Activated T-helper 17 cell treated with anti-CD3 and anti-CD28 coated beads, Interleukin-2, amount 50 U/mL, for 72 hours (primary cell): Measurements from ENCODE around the gene PELI1. TPM values are rescaled to one million over a fixed set of nuclear protein-coding genes. Genes with fewer than 3 reads are reported as not detected.
A peak's percentile ranks its signal among the peaks of the same experiment; 100 is the strongest.

Experiments
- ATAC-seq: fragments of 150-1000 bp; cut with Tn5 transposase; replicated peaks from 2 replicates; pipeline ENCODE4 v1.10.0; 2021; ENCODE audit warnings: mild to moderate bottlenecking, moderate library complexity
- H3K27ac Mint-ChIP-seq: one replicate; pipeline ENCODE4 v1.8.0; 2022; ENCODE audit warnings: mixed read lengths
- H3K27me3 Mint-ChIP-seq: one replicate; pipeline ENCODE4 v1.8.0; 2022; ENCODE audit warnings: mixed read lengths
- H3K36me3 Mint-ChIP-seq: one replicate; pipeline ENCODE4 v1.8.0; 2022; ENCODE audit warnings: low read depth, mild to moderate bottlenecking, mixed read lengths
- H3K4me1 Mint-ChIP-seq: one replicate; pipeline ENCODE4 v1.8.0; 2022; ENCODE audit warnings: mixed read lengths
- H3K4me3 Mint-ChIP-seq: one replicate; pipeline ENCODE4 v1.8.0; 2022; ENCODE audit warnings: mild to moderate bottlenecking, mixed read lengths
- H3K9me3 Mint-ChIP-seq: one replicate; pipeline ENCODE4 v1.8.0; 2022; ENCODE audit warnings: mixed read lengths
- total RNA-seq, 2 donors: library from RNA; stranded (reverse); gene quantifications; one replicate each; pipeline ENCODE4 v1.2.3, GENCODE V29; 2022

The PELI1 gene
- total RNA-seq, 2 donors from 2014 or later = 57.4 to 59.7 TPM

DNA sequence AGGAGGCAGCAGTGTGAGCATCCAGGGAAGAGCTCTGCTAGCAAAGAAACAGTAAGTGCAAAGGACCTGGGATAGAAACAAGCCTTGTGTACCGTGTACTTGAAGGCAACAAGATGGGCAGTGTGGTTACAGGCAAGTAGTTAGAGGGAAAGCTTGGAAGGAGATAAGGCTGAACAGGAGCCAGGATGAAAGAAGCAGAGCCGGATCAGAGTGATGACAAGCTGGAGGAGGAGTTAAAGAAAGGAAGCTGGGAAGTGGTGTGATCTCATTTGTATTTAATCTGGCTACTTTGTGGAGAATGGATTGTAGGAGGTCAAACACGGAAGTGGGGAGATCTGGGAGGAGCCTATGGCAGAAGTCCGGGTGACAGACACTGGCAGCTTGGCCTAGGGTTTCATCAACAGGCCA, 80.3 kb downstream of the PELI1 start:
- H3K27me3 Mint-ChIP-seq = no peaks in the 10 kb centered on the region
- no peaks in the 10 kb centered on the region for H3K9me3 Mint-ChIP-seq
- no peak overlapping the region for H3K4me3 Mint-ChIP-seq
- peak overlapping the region; percentile 7 for H3K27ac Mint-ChIP-seq
- peaks cover 13% of the 10 kb centered on the region for H3K4me1 Mint-ChIP-seq
- no peak for ATAC-seq
- H3K36me3 Mint-ChIP-seq = no peaks in the 10 kb centered on the region

DNA sequence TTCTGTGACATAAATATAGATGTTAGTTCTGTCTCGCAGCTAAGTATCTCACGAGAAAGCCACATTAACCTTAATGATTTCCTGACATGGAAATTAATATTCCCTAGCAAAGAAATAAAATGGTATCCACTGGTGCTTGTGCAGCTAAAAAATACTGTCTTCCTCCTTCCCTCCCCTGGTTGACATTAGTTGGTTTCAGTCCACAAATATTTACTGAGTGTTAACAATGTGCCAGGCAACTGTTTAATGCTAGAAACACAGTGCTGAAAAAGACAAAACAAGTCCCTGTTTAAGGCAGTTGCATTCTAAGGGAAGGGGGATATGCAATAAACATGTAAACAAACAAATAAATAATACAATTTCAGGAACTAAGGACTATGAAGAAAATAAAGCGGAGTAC, 80.8 kb downstream of the PELI1 start:
- Mint-ChIP-seq H3K27ac (peak overlapping the region; percentile 7), H3K4me1 (peaks cover 13% of the 10 kb centered on the region), H3K4me3 (no peak overlapping the region), H3K36me3 (no peaks in the 10 kb centered on the region), H3K9me3 (no peaks in the 10 kb centered on the region), H3K27me3 (no peaks in the 10 kb centered on the region)
- no peak for ATAC-seq

DNA sequence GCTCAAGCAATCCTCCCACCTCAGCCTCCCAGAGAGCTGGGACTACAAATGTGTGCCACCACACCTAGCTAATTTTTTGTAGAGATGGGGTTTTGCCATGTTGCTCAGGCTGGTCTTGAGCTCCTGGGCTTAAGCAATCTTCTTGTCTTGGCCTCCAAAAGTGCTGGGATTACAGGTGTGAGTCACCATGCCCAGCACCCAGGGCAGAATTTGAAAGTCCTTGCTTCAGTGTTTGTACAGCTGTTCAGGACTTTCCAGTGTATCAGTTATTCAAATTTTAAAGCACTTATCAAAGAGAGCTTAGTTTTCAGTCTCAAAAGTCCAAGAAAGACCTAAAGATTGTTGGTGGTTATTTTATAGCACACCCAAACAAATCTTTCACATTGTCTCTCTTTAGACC, 81.4 kb downstream of the PELI1 start:
- no peak for ATAC-seq
- H3K36me3 Mint-ChIP-seq = no peaks in the 10 kb centered on the region
- peaks cover 13% of the 10 kb centered on the region for H3K4me1 Mint-ChIP-seq
- H3K4me3 Mint-ChIP-seq = no peak overlapping the region
- H3K9me3 Mint-ChIP-seq = no peaks in the 10 kb centered on the region
- no peak overlapping the region for H3K27ac Mint-ChIP-seq
- no peaks in the 10 kb centered on the region for H3K27me3 Mint-ChIP-seq

DNA sequence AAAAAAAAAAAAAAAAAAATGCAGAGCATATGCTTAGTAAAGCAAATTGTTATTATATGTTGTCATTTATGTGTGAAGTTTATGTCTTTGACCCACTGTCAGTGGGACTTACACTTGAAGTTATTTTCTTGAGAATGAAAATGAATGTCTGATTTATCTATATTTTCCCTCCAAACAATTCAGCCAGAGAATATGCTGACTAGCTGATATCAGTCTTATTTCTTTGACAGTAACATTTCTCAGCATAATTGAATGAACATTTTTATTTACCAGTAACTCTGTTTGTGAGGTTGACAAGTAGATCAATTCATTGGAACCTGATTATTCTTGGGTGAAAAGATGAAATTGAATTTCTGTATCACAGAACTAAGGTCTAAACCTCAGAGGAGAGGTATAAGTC, 85.0 kb downstream of the PELI1 start:
- H3K4me1 Mint-ChIP-seq = peaks cover 6% of the 10 kb centered on the region
- no peaks in the 10 kb centered on the region for H3K27me3 Mint-ChIP-seq
- no peaks in the 10 kb centered on the region for H3K36me3 Mint-ChIP-seq

DNA sequence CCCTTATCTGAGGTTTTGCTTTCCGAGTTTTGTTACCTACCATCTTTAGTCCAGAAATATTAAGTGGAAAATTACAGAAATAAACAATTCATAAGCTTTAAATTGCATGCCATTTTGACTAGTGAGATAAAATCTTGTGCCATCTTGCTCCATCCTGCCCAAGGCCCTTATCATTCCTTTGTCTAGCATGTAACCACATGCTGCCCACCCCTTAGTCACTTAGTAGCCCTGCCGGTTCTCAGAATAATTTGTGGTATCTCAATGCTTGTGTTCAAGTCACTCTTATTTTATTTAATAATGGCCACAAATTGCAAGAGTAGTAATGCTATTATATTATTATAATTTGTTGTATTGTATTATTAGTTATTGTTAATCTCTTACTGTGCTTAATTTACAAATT, 88.2 kb downstream of the PELI1 start:
- no peaks in the 10 kb centered on the region for H3K36me3 Mint-ChIP-seq
- no peak overlapping the region for H3K27ac Mint-ChIP-seq
- no peaks in the 10 kb centered on the region for H3K4me1 Mint-ChIP-seq
- H3K9me3 Mint-ChIP-seq = no peaks in the 10 kb centered on the region
- no peak overlapping the region for H3K4me3 Mint-ChIP-seq
- H3K27me3 Mint-ChIP-seq = no peaks in the 10 kb centered on the region
- no peak for ATAC-seq

More for the DNA sequence above, 85.0 kb downstream of the PELI1 start:
- no peak for ATAC-seq
- Mint-ChIP-seq H3K4me3 (no peak overlapping the region), H3K9me3 (no peaks in the 10 kb centered on the region), H3K27ac (no peak overlapping the region)

DNA sequence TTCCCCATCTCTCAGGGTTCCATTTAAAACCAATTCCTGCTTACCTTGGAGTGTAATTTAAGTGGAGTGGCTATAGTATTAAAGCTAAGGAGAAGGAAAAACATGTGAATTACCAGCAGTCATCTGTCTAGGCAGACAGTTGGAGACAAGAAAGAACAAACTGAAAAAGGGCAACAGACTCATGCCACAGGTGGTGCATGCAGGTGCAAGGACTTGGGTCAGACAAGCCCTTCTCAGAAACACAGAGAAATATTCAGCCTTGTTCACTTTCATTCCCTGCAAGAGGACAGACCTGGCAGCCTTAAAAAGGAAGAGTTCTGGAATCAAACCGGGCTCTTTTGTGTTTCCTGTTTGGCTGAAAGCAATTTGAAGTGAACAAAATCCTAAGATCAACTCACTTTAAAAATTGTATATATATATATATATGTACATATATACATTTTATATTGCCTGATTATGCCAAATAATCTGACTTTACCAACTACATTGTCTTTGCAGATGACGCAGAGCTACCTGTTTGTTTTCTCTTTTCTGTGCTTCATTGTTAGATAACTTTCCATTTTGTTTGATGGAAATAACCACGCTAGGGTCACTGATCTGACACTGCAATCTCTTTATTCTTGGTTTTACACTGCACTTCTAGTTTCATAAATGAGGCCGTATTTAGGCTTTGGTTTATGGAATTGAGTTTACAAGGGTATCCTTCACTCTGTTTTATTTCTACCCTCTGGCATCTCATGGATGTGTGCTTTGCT, 89.9 kb downstream of the PELI1 start:
- H3K4me3 Mint-ChIP-seq = no peak overlapping the region
- H3K27ac Mint-ChIP-seq = no peak overlapping the region
- no peak for ATAC-seq

DNA sequence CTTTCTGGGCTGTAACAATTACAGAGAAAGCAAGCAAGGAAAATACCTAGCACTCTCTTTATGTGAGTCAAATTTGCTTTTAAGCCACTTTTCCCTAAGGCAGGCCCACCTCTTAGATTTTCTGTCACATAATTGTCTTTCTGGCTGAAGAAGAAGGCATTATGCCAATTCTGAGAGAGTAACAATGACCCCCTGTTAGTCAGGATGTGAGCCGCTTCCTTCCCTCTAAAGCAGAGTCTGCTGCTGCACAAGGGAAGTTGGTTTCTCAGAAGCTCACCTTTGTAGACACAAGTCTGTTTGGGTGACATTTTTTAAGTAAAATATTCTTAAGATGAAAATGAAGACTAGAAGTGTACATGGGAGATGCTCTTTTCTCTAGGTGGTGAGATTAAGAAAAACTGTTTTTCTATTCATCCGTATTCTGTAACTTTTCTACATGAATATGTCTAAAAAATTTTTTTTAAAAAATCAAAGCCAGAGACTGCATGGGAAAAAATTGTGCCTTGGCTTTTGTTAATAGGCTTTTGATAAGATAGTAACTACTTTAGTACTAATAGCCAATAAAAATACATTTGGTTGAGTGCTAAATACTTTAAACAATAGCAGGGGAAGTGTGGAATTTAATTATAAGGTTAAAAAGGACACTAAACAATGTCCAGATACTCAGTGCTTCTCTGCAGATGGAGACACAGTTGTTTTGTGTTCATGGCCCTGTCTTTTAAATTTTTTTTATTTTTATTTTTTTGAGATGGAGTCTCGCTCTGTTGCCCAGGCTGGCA, 91.6 kb downstream of the PELI1 start:
- H3K4me1 Mint-ChIP-seq = peaks cover 7% of the 10 kb centered on the region
- H3K27ac Mint-ChIP-seq = no peak overlapping the region
- no peaks in the 10 kb centered on the region for H3K27me3 Mint-ChIP-seq
- no peaks in the 10 kb centered on the region for H3K36me3 Mint-ChIP-seq
- no peaks in the 10 kb centered on the region for H3K9me3 Mint-ChIP-seq
- no peak overlapping the region for H3K4me3 Mint-ChIP-seq
- no peak for ATAC-seq

More for the DNA sequence above, 89.9 kb downstream of the PELI1 start:
- H3K27me3 Mint-ChIP-seq = no peaks in the 10 kb centered on the region
- H3K9me3 Mint-ChIP-seq = no peaks in the 10 kb centered on the region
- H3K36me3 Mint-ChIP-seq = no peaks in the 10 kb centered on the region
- peaks cover 7% of the 10 kb centered on the region for H3K4me1 Mint-ChIP-seq

DNA sequence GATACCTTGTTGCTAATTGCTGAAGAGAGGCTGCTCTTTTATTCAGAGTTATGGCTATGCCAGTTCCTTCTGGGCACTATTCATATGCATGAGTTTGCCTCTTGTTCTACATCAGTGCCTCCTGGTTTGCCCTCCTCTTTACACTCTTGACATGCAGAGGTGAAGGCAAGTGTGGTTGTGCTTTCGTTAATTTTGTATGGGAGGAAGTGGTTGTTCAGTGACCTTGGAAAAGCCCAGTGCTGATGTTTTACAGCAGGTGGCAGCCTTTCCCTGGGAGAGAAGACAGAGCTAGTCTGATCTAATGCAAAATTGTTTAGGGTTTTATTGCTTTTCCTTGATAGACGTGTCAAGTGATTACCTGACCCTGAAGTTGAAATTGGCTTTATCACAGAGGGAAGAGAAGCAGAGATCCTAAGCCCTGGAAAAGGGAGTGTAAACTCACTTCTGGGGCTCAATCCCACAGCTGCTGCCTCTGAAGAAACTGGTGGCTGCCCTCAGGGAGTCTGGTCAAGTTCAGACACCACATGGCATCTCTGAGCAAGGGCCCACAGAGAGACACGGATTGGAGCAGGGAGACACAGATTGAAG, 94.5 kb downstream of the PELI1 start:
- peak overlapping the region; percentile 69 for H3K27ac Mint-ChIP-seq
- peak; percentile 96 for ATAC-seq
- no peaks in the 10 kb centered on the region for H3K36me3 Mint-ChIP-seq
- no peaks in the 10 kb centered on the region for H3K27me3 Mint-ChIP-seq
- H3K9me3 Mint-ChIP-seq = no peaks in the 10 kb centered on the region
- H3K4me1 Mint-ChIP-seq = peaks cover 7% of the 10 kb centered on the region
- no peak overlapping the region for H3K4me3 Mint-ChIP-seq

DNA sequence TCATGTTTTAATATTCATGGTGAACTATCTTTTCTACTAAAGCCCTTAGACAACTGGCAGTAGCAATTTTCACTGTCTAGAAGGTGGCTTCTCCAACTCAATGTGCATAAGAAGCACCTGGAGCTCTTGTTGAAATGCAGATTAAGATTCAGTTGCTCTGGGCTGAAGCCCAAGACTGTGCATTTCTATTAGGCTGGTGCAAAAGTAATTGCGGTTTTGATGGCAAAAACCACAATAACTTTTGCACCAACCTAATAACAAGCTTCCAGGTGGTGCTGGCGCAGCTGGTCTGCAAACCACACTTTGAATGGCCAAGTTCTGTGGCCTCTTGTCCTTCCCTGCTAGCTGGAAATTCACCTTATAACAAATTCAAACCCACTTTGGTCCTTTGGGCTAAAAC, 98.3 kb downstream of the PELI1 start:
- no peaks in the 10 kb centered on the region for H3K27me3 Mint-ChIP-seq
- ATAC-seq = no peak

More for the DNA sequence above, 98.3 kb downstream of the PELI1 start:
- Mint-ChIP-seq H3K27ac (no peak overlapping the region), H3K9me3 (no peaks in the 10 kb centered on the region), H3K4me1 (peaks cover 7% of the 10 kb centered on the region), H3K4me3 (no peak overlapping the region), H3K36me3 (no peaks in the 10 kb centered on the region)

Other genes starting within 250 kb of the PELI1 start
- gene VPS54, start 125.0 kb downstream of the PELI1 start, total RNA-seq = 10 to 100 TPM in 1 of 2 donors, 1 to 10 TPM in 1; 7.9 to 13.7 TPM